Measurements from ENCODE around the gene HPCAL1. TPM values are rescaled to one million over a fixed set of nuclear protein-coding genes. Genes with fewer than 3 reads are reported as not detected.
A peak's percentile ranks its signal among the peaks of the same experiment; 100 is the strongest.

Gene HPCAL1
- total RNA-seq, 2 donors from 2014 or later = 41.0 to 66.3 TPM

- DNase-seq = no peak
- Histone ChIP-seq H3K4me3 (no peak overlapping the region), H3K4me1 (peaks cover 20% of the 10 kb centered on the region), H3K27me3 (no peaks in the 10 kb centered on the region), H3K27ac (no peak overlapping the region), H3K36me3 (replicated peaks in 1 of 2; ENCODE audit: insufficient read depth in 1 of 2, low read depth in 2 of 2) (no peaks in the 10 kb centered on the region), H3K9me3 (no peaks in the 10 kb centered on the region)
- WGBS, 2 donors = 63 to 83% methylated on average over 3 of the region's 3 CpGs
- no peak for TF ChIP-seq POLR2A (IDR thresholded peaks at IDR 0.05)
- TF ChIP-seq, protein P1, sequence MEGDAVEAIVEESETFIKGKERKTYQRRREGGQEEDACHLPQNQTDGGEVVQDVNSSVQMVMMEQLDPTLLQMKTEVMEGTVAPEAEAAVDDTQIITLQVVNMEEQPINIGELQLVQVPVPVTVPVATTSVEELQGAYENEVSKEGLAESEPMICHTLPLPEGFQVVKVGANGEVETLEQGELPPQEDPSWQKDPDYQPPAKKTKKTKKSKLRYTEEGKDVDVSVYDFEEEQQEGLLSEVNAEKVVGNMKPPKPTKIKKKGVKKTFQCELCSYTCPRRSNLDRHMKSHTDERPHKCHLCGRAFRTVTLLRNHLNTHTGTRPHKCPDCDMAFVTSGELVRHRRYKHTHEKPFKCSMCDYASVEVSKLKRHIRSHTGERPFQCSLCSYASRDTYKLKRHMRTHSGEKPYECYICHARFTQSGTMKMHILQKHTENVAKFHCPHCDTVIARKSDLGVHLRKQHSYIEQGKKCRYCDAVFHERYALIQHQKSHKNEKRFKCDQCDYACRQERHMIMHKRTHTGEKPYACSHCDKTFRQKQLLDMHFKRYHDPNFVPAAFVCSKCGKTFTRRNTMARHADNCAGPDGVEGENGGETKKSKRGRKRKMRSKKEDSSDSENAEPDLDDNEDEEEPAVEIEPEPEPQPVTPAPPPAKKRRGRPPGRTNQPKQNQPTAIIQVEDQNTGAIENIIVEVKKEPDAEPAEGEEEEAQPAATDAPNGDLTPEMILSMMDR (IDR thresholded peaks at IDR 0.05) = no peak
- ATAC-seq = no peak
- intact Hi-C loops (cut with DNase I) = no loop called here
Measured at GRCh38 chr2:10300328-10300920, 2.3 kb upstream of the HPCAL1 start.

GRCh38 chr2:10300997-10301940, 1.4 kb upstream of the HPCAL1 start:
- no peak for DNase-seq
- H3K36me3 ChIP-seq (replicated peaks in 1 of 2; ENCODE audit: insufficient read depth in 1 of 2, low read depth in 2 of 2) = no peaks in the 10 kb centered on the region
- 76 to 81% methylated on average over 7 to 22 of the region's 22 CpGs for WGBS, 2 donors
- H3K4me3 ChIP-seq = no peak overlapping the region
- peak overlapping the region in 3 of 4 donors; percentile 81 to 90 (median 82) for H3K27ac ChIP-seq
- ATAC-seq = no peak
- TF ChIP-seq, protein P1 (IDR thresholded peaks at IDR 0.05) = no peak
- TF ChIP-seq POLR2A (IDR thresholded peaks at IDR 0.05) = no peak
- intact Hi-C loops (cut with DNase I) = no loop called here
- no peaks in the 10 kb centered on the region for H3K9me3 ChIP-seq
- peaks cover 29% of the 10 kb centered on the region for H3K4me1 ChIP-seq
- no peaks in the 10 kb centered on the region for H3K27me3 ChIP-seq

DNA sequence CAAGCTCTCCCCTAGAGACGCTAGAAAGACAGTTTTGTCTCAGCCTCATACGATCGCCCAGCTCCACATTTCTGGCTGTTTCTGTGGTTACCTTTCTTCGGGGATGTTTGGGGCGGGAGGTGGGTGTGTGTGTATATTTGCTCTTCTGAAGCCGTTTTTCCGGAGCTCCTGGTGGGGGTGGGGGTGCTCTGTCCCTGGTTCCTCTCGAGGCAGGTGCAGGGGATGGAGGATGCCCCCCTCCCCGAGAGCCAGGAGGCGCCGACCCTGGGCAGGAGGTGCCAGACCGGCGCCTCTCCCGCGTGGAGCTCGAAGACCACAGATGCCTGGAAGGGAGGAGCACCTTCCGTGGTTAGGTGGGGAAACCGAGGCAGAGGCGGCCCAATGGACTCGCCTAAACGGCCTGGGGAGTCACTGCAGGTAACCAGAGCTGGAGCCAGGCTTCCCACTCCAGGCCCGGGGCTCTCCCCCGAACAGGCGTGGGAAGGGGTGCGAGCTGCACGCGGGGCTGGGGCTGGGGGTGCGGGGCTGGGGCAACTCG, 694 bp upstream of the HPCAL1 start:
- WGBS, 2 donors = 22 to 59% methylated on average over 7 to 29 of the region's 29 CpGs
- ATAC-seq (no peak), DNase-seq (no peak)
- no peaks in the 10 kb centered on the region for H3K36me3 ChIP-seq (replicated peaks in 1 of 2; ENCODE audit: insufficient read depth in 1 of 2, low read depth in 2 of 2)
- H3K27ac ChIP-seq = peak overlapping the region in 3 of 4 donors; percentile 81 to 90 (median 82)
- H3K27me3 ChIP-seq = no peaks in the 10 kb centered on the region
- H3K9me3 ChIP-seq = no peaks in the 10 kb centered on the region
- H3K4me3 ChIP-seq = peak overlapping the region in 1 of 2 donors; percentile 14
- no peak for TF ChIP-seq POLR2A (IDR thresholded peaks at IDR 0.05)
- TF ChIP-seq, protein P1 (IDR thresholded peaks at IDR 0.05) = no peak
- intact Hi-C loops (cut with DNase I) = no loop called here
- peaks cover 36% of the 10 kb centered on the region for H3K4me1 ChIP-seq

DNA sequence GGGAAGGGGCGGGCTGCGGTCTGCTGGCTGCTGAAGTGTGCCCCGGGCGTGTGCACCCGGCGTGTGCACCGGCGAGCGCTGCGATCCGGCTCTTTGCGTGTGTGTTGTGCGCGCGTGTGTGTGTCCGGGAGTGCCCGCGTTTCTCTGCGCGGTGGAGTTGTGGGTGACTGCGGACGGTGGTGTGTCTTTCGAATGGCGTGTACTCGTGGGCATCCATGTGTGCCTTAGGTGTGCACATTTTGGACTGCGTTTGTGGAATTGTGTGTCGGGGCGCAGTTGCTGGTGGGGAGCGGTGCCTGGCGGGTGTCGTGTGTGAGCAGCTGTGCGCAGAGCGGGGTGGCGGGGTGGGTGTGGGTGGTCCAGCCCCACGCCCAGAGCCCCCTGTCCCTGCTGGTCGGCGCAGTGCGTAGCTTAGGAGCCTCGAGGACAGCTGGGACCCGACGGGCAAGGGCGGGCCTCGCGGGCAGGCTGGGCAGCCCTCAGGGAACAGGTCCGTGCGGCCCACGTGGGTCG, 533 bp downstream of the HPCAL1 start:
- H3K9me3 ChIP-seq = no peaks in the 10 kb centered on the region
- no peaks in the 10 kb centered on the region for H3K27me3 ChIP-seq
- no peaks in the 10 kb centered on the region for H3K36me3 ChIP-seq (replicated peaks in 1 of 2; ENCODE audit: insufficient read depth in 1 of 2, low read depth in 2 of 2)
- peak overlapping the region; percentile 11 to 64 for H3K4me3 ChIP-seq
- peak; percentile 11 for ATAC-seq
- TF ChIP-seq POLR2A (IDR thresholded peaks at IDR 0.05) = no peak
- TF ChIP-seq, protein P1 (IDR thresholded peaks at IDR 0.05) = peak in 1 of 7 experiments; percentile 9
- 1% methylated on average over 48 of the region's 48 CpGs; no CpG with 5 or more reads in 1 of the 2 donors for WGBS, 2 donors
- intact Hi-C loops (cut with DNase I) = no loop called here
- H3K27ac ChIP-seq = peak overlapping the region; percentile 31 to 90 (median 82)
- DNase-seq = peak in 1 of 4 donors; percentile 34
- peaks cover 46% of the 10 kb centered on the region for H3K4me1 ChIP-seq

Measured in body of pancreas (tissue), 4 donors.